A673 (cell line): ENCODE results near the gene ROGDI. TPM values are rescaled to one million over a fixed set of nuclear protein-coding genes. Genes with fewer than 3 reads are reported as not detected.

Experiments used
- BruUV-seq: library from RNA; stranded (reverse); fragments of 400-500 nt; replicated peaks from 2 replicates; lab custom pipeline; 2021; lab: Mats Ljungman, UMichigan
- CTCF ChIA-PET: fragments of 300-600 bp; sonication (Branson Sonifier 250); formaldehyde crosslinking; loops from one replicate; lab custom pipeline; 2022; ENCODE audit warnings: antibody characterized with exemption; lab: Charles Lee
- POLR2A ChIA-PET: fragments of 300-600 bp; sonication (Branson Sonifier 250); formaldehyde crosslinking; loops from one replicate; lab custom pipeline; 2022; ENCODE audit warnings: antibody characterized with exemption; ENCODE audit not compliant: low non-redundant PET; lab: Charles Lee
- DNase-seq: peaks from one replicate; pipeline ENCODE4 v3.0.0-alpha.2; 2015; ENCODE audit warnings: low spot score
- H3K27ac ChIP-seq: fragments of 200-600 bp; sonication (generic); 2 replicates; pipeline ENCODE4 v1.5.1; 2016; ENCODE audit warnings: mixed run types, low read depth, mild to moderate bottlenecking, mixed read lengths, antibody characterized with exemption, low read length; ENCODE audit not compliant: poor library complexity, severe bottlenecking
- H3K27me3 ChIP-seq: fragments of 200-600 bp; sonication (generic); replicated peaks from 2 replicates; pipeline ENCODE4 v1.6.1; 2017; ENCODE audit warnings: mixed run types, low read depth, mild to moderate bottlenecking, mixed read lengths, antibody characterized with exemption, low read length; ENCODE audit not compliant: insufficient read depth, poor library complexity
- H3K36me3 ChIP-seq: fragments of 200-600 bp; sonication (generic); 2 replicates; pipeline ENCODE4 v1.6.1; 2016; ENCODE audit warnings: mixed run types, mild to moderate bottlenecking, mixed read lengths, antibody characterized with exemption, low read length; ENCODE audit not compliant: insufficient read depth, poor library complexity, severe bottlenecking
- H3K4me1 ChIP-seq: fragments of 200-600 bp; sonication (generic); 2 replicates; pipeline ENCODE4 v1.6.1; 2017; ENCODE audit warnings: mixed run types, mild to moderate bottlenecking, mixed read lengths, antibody characterized with exemption, low read length; ENCODE audit not compliant: insufficient read depth, poor library complexity, severe bottlenecking
- H3K4me3 ChIP-seq: fragments of 200-600 bp; sonication (generic); 2 replicates; pipeline ENCODE4 v1.5.1; 2016; ENCODE audit warnings: low read depth, mixed run types, mild to moderate bottlenecking, mixed read lengths, low read length; ENCODE audit not compliant: poor library complexity, severe bottlenecking
- H3K9me3 ChIP-seq: fragments of 200-600 bp; sonication (generic); 2 replicates; pipeline ENCODE4 v1.6.1; 2016; ENCODE audit warnings: mixed run types, low read depth, mild to moderate bottlenecking, mixed read lengths, antibody characterized with exemption, low read length; ENCODE audit not compliant: poor library complexity, severe bottlenecking
- CTCF ChIP-seq: fragments of 300-800, 200-600 bp; sonication (generic); conservative IDR thresholded peaks from 2 replicates; pipeline ENCODE4 v1.5.1; 2017; ENCODE audit warnings: low read depth, mild to moderate bottlenecking, antibody characterized with exemption, low read length, moderate library complexity, mixed read lengths
- EZH2 ChIP-seq: fragments of 200-600 bp; sonication (generic); IDR thresholded peaks from 2 replicates; pipeline ENCODE4 v1.6.1; 2017; ENCODE audit warnings: borderline replicate concordance, low read depth, mild to moderate bottlenecking, mixed read lengths, antibody characterized with exemption, low read length; ENCODE audit not compliant: poor library complexity, severe bottlenecking
- intact Hi-C: fragments of 100-400 bp; cut with micrococcal nuclease; formaldehyde crosslinking; loops from one replicate; pipeline ENCODE4 v1.10.0; 2022; ENCODE audit not compliant: unreplicated experiment
- total RNA-seq: library from RNA; stranded (reverse); gene quantifications from 2 replicates; pipeline ENCODE4 v1.2.3, GENCODE V29; 2021

ROGDI gene
- total RNA-seq, 1 experiment from 2014 or later: 2.9 TPM

- intact Hi-C loops: no loop called here
- ChIA-PET CTCF (no interaction called here), POLR2A (no interaction called here)
- Histone ChIP-seq H3K27ac (no peak overlapping the region), H3K36me3 (no peaks in the 10 kb centered on the region), H3K27me3 (no peaks in the 10 kb centered on the region), H3K9me3 (no peaks in the 10 kb centered on the region), H3K4me3 (no peak overlapping the region), H3K4me1 (no peaks in the 10 kb centered on the region)
- DNase-seq: no peak
- TF ChIP-seq EZH2 (no peak), CTCF (no peak)
- BruUV-seq: no TSS peak
Measured at GRCh38 chr16:4778050-4778392, 24.4 kb downstream of the ROGDI start.

- Histone ChIP-seq H3K27ac (no peak overlapping the region), H3K4me1 (no peaks in the 10 kb centered on the region), H3K9me3 (no peaks in the 10 kb centered on the region), H3K27me3 (no peaks in the 10 kb centered on the region), H3K36me3 (no peaks in the 10 kb centered on the region), H3K4me3 (no peak overlapping the region)
- ChIA-PET CTCF (no interaction called here), POLR2A (interaction anchor here (0.7 kb wide), 1 partner anchor 13 kb away, joined by 3 read pairs; no protein-coding TSS in a partner anchor)
- no peak for TF ChIP-seq CTCF
- TF ChIP-seq EZH2: no peak
- intact Hi-C loops: no loop called here
- DNase-seq: no peak
- no TSS peak for BruUV-seq
Measured at GRCh38 chr16:4777339-4778049, 24.9 kb downstream of the ROGDI start.

- H3K27me3 ChIP-seq: no peaks in the 10 kb centered on the region
- intact Hi-C loops: no loop called here
- POLR2A ChIA-PET: no interaction called here
- H3K4me1 ChIP-seq: no peaks in the 10 kb centered on the region
- H3K36me3 ChIP-seq: no peaks in the 10 kb centered on the region
- no peak for DNase-seq
- CTCF ChIA-PET: no interaction called here
- no peak for TF ChIP-seq EZH2
- no peaks in the 10 kb centered on the region for H3K9me3 ChIP-seq
- H3K27ac ChIP-seq: no peak overlapping the region
- H3K4me3 ChIP-seq: no peak overlapping the region
- no TSS peak for BruUV-seq
Measured at GRCh38 chr16:4776141-4776705, 26.2 kb downstream of the ROGDI start.
